GM18519 (cell line): ENCODE results near the gene NAT9.

Experiments used
- ATAC-seq: cut with Tn5 transposase; IDR thresholded peaks from one replicate; pipeline ENCODE4 v1.9.1; 2021; ENCODE audit warnings: mild to moderate bottlenecking, moderate library complexity; ENCODE audit not compliant: unreplicated experiment, low FRiP score

NAT9 gene

GRCh38 chr17:74764751-74765286 is 11.3 kb downstream of the NAT9 start:
- ATAC-seq: no peak

GRCh38 chr17:74763565-74764387 is 12.4 kb downstream of the NAT9 start:
- no peak for ATAC-seq

GRCh38 chr17:74761931-74762330 is 14.2 kb downstream of the NAT9 start:
- no peak for ATAC-seq

DNA sequence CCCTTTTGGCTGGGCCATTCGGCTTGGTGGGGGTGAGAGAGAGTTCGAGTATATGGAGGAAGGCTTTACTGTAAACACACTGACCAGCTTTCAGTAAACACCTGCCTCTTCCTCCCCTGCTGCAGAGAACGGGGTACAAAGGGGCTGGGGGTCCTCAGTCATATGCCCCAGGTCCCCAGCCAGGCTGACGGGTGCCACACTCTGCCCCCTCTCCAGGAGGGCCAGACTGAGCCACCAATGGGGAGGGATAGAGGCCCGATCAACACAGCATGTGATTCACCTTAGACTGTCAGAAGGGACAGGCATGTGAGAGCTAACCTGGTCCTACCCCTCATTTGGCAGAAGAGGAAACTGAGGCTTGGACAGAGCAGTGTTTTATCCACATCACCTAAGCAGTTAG is 14.7 kb downstream of the NAT9 start:
- ATAC-seq: no peak

- ATAC-seq: no peak
These were observed 15.6 kb downstream of the NAT9 start for GRCh38 chr17:74760404-74761105.

- ATAC-seq: no peak
These were observed 16.2 kb downstream of the NAT9 start for GRCh38 chr17:74759941-74760340.

GRCh38 chr17:74759243-74759801 is 16.8 kb downstream of the NAT9 start:
- ATAC-seq: no peak

- ATAC-seq: no peak
These were observed 17.3 kb downstream of the NAT9 start for GRCh38 chr17:74758848-74759168.

GRCh38 chr17:74757931-74758847 is 18.0 kb downstream of the NAT9 start:
- ATAC-seq: no peak

DNA sequence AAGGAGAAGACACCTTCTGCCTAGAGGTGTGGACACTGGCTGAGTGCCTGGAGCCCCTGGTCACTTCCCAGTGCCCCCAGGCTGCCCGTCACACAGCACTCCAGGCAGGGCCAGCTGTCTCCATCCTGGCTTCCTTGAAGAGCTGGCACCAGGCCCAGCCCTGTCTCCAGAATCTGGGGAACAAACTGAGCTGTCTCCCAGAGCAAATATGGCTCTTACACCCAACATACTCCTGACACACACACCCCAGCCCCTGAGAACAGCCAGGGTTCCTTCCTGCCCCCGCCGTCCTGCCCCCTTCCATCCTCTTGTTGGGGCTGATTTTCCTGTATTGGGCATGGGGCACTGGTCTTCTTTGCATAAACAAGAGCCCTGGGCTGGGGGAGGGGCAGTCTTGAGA is 18.6 kb downstream of the NAT9 start:
- ATAC-seq: no peak

- no peak for ATAC-seq
These were observed 19.3 kb downstream of the NAT9 start for GRCh38 chr17:74756891-74757290.

GRCh38 chr17:74755533-74755932 is 20.6 kb downstream of the NAT9 start:
- no peak for ATAC-seq

DNA sequence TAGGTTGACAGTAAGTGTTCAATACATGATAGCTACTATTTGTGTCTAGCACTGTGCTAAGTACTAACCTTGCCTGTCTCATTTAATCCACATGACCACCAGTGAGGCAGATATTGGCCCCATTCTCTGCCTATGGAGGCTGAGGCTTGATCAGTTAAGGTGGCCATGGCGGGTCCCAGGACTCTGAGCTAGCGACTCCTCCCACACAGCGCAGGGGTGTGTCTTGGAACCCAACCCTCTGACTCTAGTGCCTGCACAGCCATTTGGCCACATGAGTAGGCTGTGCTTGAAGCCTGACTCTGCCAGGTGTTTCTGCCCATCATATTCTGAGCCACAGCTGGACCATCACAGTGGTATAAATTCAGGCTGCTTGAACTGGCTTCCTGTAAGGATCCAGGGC is 21.3 kb downstream of the NAT9 start:
- ATAC-seq: no peak

DNA sequence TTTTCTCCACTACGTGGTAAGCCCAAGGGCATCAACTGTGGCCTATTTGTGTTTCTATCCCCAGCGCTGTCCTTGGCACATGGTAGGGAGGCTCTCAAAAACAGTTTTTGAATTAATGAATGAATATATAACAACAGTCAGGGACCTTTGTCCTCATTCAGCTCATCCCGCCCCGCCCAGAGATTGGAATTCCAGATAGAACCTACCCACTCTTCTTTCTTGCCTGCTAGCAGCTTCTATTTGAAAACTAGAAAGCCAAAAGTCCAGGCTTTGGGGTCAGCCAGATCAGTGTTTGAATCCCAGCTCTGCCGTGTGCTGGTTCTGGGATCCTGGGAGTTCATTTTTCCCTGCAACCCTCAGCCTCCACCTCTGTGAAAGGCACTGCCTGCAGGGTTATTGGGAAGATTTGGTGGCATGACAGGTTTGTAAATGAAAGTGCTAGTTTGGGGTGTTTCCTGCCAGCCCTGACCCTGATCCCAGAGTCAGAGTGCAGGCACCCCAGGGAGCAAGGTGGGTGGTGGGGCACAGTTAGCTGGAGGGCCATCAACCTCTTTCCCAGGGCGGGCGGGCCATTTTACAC is 23.2 kb downstream of the NAT9 start:
- ATAC-seq: no peak

GRCh38 chr17:74752415-74752814 is 23.7 kb downstream of the NAT9 start:
- no peak for ATAC-seq

DNA sequence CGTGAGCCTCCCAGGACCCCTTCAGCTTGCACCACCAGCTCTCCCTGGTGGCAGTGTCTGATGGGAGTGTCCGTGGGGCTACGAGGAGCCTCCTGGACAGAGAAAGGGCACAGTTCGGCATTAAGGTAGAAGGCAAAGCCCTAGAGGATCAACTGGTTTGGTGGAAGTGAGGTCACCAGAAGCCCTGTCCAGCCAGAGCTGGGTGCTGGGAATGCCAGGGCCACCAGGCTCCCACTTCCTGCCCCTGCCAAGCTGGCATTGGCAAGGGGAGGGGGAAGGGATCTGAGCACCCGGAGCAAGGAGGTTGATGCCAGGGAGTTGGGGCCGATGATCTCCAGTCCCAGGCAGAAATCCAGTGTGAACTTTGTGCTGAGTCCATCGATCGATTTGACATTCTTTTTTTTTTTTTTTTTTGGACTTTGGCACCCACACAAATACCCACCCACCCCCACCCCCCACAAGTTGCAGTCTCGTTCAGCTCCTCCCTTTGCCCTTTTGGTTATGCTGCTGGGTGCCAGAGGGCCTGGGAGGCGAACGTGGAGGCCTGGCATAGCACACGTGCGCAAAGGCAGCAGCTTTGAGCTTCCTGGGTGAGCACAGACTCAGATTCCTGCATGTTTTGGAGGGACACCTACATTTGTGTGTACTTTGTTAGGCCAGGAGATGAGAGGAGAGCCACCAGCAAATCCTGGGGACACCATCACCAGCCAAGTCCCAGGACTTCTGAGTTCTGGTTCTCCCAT is 25.6 kb downstream of the NAT9 start:
- ATAC-seq: no peak

GRCh38 chr17:74750039-74750326 is 26.2 kb downstream of the NAT9 start:
- ATAC-seq: no peak

DNA sequence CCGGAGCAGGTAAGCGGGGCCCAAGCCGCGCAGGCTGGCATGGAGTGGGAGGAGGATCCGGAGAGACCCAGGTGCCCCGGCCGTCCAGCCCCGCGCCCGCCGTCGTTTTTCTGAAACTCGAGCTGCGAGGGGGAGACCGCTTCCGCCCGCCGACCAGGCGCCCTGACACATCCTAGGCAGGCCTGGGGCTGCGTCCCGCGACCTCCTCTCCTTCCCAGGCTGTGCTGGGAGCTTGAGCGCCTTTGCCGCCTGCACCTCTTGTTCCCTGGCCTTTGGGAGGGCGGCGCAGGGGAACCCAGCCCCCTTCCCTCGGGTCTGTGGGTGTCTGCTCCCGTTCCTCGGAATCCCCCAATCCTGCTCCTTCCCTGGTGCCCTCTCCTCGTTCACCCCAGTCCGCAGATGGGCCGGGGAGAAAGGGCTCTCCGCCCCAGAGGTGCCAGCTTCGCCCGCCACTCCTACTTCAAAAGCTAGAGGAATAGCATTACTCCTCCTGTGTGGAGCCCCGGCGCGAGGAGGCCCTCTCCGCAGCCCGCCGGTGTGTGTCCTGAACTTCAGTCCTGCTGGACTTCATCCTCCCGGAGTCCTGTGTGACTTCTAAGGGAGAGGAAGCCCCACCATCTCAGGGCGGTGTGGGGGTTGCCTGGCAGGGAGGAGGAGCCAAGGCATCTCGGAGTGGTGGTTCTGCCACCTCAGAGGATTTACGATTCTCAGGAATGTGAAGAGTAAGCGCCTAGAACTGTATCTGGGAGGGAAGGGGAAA is 26.7 kb downstream of the NAT9 start:
- no peak for ATAC-seq
